ENCODE results near the gene VPS51. TPM values are rescaled to one million over a fixed set of nuclear protein-coding genes. Genes with fewer than 3 reads are reported as not detected.

Gene VPS51
- total and polyA plus RNA-seq, 2 of the 13 experiments (the other 11 are each of a cell fraction or from before 2014, with no cell fraction given): 76.3 to 90.6 TPM

DNA sequence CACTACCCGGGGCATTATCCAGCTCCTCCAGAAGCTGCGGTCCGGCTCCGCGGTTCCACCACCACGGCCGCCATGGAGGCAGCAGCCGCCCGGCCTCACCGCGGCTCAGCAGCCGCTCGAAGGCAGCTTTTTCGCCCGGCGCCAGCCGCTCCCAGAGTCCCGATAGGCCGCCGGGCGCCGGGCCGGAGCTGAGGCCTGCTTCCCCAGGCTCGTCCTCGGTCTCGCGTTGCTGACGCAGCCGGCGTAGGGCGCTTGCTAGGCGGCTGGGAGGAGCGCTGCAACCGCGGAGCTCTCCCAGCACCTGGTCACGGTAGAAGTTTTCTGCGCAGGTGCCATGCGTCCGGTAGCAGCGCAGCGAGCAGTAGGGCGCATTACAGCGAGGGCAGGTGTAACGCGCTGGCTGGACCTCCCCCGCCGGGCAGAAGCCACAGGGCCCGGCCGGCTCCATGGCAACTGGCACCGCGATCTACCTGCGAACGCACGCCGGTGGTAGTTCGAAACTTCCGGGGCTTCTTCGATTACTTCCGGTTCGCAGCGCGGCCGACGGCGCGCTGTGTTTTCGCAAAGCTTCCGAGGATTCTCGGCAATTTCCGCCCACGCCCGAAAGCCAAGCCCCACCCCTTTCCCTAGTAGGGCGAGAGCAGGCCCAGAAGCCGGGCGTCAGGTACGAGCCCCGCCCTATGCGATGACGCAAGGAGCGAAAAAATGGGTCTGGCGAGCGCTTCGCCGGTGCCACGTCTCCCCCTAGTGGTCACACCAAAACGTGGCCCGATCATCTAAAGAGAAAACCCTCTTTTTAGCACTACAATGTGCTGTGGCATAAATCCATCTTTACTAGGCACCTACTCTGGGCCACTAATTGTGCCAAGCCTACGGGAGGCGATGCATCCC lies 21.4 kb downstream of the VPS51 start, which contains the start of gene ZNHIT2 (continued):
- TF ChIP-seq ZBTB40 (IDR thresholded peaks at IDR 0.05) (peak; percentile 92), ZBTB40 (CRISPR knock-in tag; IDR thresholded peaks at IDR 0.05) (peak; percentile 90), SP4 (CRISPR knock-in tag; IDR thresholded peaks at IDR 0.05) (peak; percentile 75), DMAP1 (CRISPR knock-in tag; IDR thresholded peaks at IDR 0.05) (peak; percentile 61; the same call in 1 of the 2 replicates), GZF1 (CRISPR knock-in tag; IDR thresholded peaks at IDR 0.05) (no peak), HNRNPK (IDR thresholded peaks at IDR 0.05; ENCODE audit: low read depth, low read length, poor library complexity, severe bottlenecking) (peak; percentile 55), KDM2A (CRISPR knock-in tag; IDR thresholded peaks at IDR 0.05; ENCODE audit: borderline replicate concordance, low read depth) (peak; percentile 99), ELF4 (CRISPR knock-in tag; IDR thresholded peaks at IDR 0.05; ENCODE audit: borderline replicate concordance) (peak; percentile 71; the same call in 1 of the 2 replicates), PITX1 (CRISPR knock-in tag; IDR thresholded peaks at IDR 0.05) (peak; percentile 21; the same call in 1 of the 2 replicates), CAMTA2 (CRISPR knock-in tag; IDR thresholded peaks at IDR 0.05; ENCODE audit: borderline replicate concordance) (no peak), NFIC (IDR thresholded peaks at IDR 0.05; ENCODE audit: low read length) (no peak), LCORL (IDR thresholded peaks at IDR 0.05) (no peak), LCORL (CRISPR knock-in tag; IDR thresholded peaks at IDR 0.05) (peak; percentile 79; the same call in 1 of the 2 replicates), HIVEP1 (CRISPR knock-in tag; IDR thresholded peaks at IDR 0.05) (no peak), PHB2 (IDR thresholded peaks at IDR 0.05; ENCODE audit: partially characterized antibody) (no peak), GATAD2A (CRISPR knock-in tag; IDR thresholded peaks at IDR 0.05) (peak; percentile 79)
- TF ChIP-seq, protein P1, sequence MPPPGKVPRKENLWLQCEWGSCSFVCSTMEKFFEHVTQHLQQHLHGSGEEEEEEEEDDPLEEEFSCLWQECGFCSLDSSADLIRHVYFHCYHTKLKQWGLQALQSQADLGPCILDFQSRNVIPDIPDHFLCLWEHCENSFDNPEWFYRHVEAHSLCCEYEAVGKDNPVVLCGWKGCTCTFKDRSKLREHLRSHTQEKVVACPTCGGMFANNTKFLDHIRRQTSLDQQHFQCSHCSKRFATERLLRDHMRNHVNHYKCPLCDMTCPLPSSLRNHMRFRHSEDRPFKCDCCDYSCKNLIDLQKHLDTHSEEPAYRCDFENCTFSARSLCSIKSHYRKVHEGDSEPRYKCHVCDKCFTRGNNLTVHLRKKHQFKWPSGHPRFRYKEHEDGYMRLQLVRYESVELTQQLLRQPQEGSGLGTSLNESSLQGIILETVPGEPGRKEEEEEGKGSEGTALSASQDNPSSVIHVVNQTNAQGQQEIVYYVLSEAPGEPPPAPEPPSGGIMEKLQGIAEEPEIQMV (CRISPR knock-in tag; IDR thresholded peaks at IDR 0.05; ENCODE audit: low read depth): no peak; the same call in none of the 2 replicates
